COR-L47 (cell line): Measurements from ENCODE around the gene INPP5B.
"Not testable (repeated sequence)": the region's sequence is repeated elsewhere in the genome, so short reads cannot be mapped to it uniquely, and the experiment has no call there.

Experiments
- DNase-seq: peaks from one replicate; lab custom pipeline; 2025; lab: John Stamatoyannopoulos, UW

INPP5B gene

DNA sequence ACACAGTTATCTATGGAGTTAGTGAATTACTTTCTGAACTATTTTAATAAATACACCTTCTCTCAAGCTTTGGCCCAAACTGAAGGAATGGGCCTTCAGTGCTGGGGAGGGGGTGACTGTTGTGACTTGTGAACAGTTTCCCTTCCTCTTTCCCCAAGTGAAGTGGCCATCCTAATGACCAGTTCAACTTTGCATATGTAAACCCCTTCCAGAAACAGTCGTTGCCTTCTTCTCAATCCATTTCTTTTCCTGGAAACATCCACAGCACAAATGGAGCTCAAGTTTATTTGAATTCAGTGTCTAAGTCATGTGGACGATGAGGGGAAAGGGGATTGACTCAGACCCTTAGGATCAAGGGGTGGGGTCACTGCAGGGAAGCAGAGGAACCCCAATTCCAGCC lies 1.3 kb upstream of the INPP5B start:
- no peak for DNase-seq

DNA sequence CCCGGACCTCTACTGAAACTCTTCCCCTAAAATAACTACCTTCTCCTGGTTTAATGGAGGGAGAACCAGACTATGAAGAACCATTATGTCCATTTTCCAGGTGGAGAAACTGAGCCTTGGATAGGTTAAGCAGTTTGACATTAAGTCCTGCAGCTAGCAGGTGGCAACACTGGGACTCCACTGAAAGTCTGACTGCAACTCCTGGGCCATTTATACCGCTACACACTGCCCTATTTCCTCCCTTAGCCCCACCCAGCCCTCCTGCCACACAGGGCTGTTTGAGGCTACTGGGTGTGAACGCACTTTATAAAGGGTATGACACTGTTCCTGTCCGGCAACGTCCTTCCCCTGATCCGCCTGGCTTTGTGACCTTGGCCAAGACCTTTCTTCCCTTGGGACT lies 511 bp upstream of the INPP5B start:
- DNase-seq = no peak

DNA sequence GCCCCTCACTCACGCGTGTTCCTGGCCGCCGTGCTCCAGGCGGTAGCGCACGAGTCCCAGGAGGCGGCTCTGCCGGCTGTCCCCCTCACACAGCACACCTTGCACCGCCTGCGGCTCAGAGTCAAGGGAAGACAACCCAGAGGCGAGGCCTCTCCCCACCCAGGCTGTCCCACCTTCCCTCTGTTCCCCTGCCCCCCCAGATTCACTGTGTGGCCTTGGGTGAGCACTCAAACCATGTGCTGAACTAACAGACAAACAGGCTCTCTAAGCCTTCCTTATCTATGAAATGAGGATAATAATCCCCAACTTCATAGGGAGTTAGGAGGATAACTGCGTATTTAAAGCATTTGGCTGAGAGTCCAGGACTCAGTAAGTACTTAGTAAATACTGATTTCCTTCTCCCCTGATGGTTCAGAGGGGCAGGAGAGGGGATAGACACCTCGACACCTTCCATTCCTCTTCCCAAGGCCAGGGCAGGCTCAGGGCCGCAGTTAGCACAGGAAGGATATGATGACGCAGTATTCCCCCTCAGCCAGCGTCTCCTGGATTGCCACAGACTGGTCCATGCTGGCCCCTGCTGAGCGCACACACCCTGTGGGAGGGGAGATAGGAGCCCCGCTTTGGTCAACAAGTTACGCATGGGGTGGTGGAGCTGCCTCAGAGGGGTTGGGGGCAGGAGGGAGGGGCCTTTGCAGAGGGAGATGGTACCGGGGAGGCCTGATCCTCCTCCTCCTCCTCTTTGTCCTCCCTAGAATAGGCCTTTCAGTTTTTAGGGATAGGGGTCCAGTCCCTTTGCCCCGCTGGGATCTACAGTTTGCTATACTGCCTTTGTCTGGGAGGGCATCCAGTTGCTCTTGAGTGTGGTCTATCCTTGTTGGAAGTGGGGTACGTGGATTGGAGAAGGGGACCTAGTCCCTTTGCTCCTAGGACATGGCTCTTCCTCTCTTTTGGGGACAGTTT lies 830 bp downstream of the INPP5B start:
- no peak for DNase-seq

DNA sequence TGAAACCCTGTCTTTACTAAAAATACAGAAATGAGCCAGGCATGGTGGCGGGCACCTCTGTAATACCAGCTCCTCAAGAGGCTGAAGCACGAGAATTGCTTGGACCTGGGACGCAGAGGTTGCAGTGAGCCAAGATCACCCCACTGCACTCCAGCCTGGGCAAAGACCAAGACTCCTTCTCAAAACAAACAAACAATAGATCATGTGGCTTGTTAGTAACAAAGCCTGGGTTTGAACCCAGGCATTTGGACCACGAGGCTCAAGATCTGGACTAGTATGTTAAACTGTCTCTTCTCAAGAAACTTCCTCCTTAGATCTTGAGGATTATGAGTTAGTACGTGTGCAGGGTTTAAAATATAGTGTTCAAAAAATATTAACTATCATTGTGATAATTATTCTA lies 1.6 kb downstream of the INPP5B start:
- DNase-seq = no peak

DNA sequence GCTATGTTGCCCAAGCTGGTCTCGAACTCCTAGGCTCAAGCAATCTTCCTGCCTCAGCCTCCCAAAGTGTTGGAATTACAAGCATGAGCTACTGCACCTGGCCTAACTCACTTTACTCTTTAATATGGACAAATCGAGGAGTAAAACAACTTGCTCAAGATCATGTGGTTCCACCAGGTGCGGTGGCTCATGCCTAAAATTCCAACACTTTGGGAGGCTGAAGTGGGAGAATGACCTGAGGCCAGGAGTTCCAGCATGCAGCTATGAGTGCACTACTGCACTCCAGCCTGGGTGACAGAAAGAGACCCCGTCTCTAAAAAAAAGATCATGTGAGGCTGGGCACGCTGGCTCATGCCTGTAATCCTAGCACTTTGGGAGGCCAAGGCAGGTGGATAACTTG lies 2.0 kb downstream of the INPP5B start:
- DNase-seq = no peak

- no peak for DNase-seq
Observed at GRCh38 chr1:37944086-37944763, 2.6 kb downstream of the INPP5B start.

- peak; percentile 36 for DNase-seq
Observed at GRCh38 chr1:37940299-37940947, 6.4 kb downstream of the INPP5B start.

- DNase-seq = not testable (repeated sequence)
Observed at GRCh38 chr1:37936760-37937159, 10.1 kb downstream of the INPP5B start.

DNA sequence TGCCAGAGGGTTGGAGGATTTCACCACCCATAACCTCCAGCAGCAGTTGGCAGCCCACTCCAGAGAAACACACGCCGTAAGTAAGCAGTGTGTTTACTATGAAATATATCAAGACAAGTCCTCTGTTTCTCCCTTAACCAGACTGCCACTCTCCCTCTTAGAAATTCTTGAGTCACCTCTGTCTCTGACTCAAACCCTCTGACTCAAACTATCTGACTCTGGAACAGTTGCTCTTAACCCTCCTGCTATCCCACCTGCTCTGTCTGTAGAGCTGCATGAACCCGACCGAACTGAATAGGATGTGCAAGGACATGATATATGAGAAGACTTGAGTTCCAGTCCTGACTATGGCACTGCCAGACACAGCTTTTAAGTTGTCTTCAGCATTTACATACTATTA lies 14.1 kb downstream of the INPP5B start:
- DNase-seq = no peak

DNA sequence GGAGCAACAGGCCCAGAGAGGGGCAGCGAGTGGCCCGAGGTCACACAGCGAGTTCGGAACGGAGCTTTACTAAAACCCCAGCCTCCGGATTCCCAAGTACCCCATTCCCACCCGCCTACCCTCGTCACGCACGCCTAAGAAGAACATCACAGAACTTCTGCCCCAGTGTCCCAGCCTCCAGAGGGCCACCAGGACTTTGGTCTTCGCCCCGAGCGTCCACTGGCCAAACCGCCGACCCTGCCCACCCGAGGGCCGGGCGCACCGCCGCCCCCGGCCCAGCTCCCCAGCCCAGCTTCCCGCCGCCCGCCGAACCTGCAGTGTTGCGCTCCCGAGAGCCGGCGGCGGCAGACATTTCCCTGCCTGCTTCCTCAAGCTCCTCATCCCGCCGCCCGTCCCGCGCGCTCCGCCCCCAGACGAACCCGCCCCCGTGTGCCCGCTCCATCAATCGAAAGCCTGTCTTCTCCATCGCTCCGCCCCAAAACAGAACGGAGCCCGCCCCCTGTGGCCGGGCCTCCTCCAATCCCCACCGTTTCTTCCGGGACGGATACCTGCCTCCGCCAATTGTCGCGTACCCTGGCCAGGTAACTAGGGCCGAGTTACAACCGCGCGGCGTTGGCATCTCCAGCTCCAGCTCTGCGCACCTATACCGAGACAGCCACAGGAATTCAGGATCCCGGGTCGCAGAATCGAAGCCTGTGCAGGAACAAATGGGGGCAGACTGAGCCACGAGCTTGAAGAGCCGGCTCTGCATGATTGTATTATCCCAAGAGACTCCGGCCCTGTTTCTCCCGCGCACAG lies 15.3 kb downstream of the INPP5B start:
- DNase-seq = peak; percentile 95

DNA sequence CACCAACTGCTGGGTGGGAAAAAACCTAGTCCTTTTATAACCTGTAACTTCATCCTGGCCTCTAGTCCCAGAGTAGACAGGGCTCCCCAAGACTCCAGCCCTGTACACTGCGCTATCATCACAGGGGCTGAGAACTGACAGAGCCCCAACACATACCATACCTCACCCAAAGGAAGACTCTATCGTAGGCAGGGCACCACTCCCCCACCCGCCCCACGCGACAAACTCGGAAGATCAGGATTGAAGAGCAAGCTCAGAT lies 15.8 kb downstream of the INPP5B start:
- DNase-seq = no peak

DNA sequence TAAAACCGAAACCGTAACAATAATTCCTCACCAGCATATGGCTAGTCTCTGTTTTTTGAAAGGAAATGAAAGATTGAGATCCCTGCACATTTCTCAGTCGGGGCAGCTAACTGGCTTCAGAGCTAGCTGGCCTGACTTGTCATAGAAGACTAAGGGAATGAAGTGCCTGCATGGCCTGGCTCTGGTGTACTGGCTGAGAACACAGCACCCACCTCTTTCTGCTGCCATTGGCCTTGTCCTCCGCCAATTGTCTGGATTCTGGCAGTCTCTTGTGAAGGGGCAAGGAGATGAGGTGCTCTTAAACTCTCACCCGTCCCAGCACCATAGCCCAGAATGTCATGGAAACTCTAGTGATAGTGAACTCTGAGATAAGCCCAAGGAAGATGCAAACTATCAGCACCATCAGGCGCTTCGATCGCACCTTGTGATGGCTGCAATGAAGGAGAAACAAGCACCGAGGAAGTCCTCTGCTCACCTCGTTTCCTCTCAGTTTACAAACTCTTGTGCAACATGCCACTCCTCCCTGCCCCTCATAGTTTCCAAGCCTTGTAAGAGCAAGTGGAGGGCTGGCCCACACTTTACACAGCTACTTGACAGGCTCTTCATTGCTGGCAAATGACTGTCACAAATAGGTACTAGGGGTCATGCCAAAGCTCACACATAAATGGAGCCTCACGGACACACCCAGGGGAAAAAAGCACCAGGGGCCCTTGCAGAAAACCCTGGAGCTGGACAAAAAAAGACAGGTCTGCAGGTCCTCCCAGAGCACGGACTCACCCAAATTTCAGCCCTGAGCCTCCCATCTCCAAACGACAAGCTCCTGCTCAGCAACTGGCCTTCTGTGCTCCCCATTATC lies 16.4 kb downstream of the INPP5B start:
- no peak for DNase-seq

GRCh38 chr1:37926038-37926924 lies 20.6 kb downstream of the INPP5B start:
- DNase-seq = no peak

GRCh38 chr1:37925316-37925715 lies 21.5 kb downstream of the INPP5B start:
- DNase-seq = no peak

GRCh38 chr1:37923551-37923889 lies 23.3 kb downstream of the INPP5B start:
- DNase-seq = no peak

DNA sequence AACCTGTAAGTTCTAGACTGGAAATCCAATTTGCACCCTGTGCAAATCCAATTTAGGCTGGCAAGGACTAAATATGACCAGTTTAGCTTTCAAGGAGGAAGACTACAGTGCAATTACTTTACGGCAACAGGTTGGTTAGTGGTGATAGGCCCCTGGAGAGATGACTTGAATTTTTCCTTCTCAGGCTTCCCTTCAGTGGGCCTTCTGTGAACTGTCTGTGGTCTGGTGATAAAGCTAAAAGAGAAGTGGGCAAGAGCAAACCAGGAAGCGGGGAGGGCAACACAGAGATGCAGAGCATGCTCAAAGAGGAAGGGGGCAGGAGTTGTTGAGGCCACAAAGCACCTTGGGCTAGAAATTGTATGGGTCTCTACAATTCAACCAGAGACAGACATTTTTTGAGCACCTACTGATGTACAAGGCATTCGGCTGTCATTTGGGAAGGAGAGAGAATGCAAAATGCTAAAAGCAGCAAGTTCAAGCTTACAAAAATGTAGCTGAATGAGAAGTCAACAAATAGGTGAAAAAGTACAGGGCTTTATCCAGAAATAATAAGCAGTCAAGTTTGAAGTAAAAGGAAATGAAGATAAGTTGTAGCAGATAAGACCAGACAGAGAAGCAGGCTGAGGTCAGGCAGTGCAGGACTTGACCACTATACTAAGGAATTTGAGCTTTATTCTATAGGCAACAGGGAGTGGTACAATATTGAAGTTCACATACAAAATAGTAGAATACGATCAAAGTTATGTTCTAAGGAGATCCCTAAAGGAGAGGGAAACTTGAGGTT lies 23.9 kb downstream of the INPP5B start:
- DNase-seq = no peak

GRCh38 chr1:37919277-37919676 lies 27.6 kb downstream of the INPP5B start:
- no peak for DNase-seq

DNA sequence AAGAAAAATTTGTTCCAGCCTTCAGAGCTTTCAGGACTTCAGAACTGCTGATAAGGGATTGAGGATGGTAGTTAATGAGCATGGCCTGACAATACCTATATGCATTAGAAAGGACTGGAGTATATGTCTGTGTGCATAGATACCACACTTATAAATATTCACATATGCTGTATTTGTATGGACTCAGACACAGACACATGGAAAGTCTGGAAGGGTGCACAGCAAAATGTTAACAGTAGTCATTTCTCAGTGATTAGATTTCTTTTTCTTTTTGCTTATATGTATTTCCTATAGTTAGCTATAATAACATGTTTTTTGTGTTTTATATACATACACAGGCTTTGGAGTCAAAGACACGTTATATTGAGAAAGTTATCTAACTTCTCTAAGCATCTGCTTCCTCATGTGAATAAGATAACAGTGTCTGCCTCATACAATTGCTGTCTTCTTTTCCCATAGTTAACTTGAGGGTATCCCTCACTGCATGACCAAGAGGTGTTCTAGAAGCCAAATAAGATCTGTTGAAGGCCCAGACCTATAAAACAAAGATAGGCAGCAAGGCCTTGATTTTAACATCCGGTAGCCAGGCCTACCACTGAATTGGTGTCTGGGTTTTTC lies 31.3 kb downstream of the INPP5B start:
- no peak for DNase-seq
